ENCODE results near the gene AIM2.

The AIM2 gene

GRCh38 chr1:159025043-159025442 lies 51.5 kb downstream of the AIM2 start:
- H3K27ac ChIP-seq (ENCODE audit: low read length): no peak overlapping the region
- H4K20me1 ChIP-seq (ENCODE audit: insufficient read depth, low read length): peaks cover 6% of the 10 kb centered on the region; the same call in 1 of the 2 replicates
- TF ChIP-seq EZH2phosphoT487 (IDR thresholded peaks at IDR 0.05; ENCODE audit: low read depth): no peak
- TF ChIP-seq, protein P1, sequence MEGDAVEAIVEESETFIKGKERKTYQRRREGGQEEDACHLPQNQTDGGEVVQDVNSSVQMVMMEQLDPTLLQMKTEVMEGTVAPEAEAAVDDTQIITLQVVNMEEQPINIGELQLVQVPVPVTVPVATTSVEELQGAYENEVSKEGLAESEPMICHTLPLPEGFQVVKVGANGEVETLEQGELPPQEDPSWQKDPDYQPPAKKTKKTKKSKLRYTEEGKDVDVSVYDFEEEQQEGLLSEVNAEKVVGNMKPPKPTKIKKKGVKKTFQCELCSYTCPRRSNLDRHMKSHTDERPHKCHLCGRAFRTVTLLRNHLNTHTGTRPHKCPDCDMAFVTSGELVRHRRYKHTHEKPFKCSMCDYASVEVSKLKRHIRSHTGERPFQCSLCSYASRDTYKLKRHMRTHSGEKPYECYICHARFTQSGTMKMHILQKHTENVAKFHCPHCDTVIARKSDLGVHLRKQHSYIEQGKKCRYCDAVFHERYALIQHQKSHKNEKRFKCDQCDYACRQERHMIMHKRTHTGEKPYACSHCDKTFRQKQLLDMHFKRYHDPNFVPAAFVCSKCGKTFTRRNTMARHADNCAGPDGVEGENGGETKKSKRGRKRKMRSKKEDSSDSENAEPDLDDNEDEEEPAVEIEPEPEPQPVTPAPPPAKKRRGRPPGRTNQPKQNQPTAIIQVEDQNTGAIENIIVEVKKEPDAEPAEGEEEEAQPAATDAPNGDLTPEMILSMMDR (IDR thresholded peaks at IDR 0.05; ENCODE audit: low read depth, low read length): no peak
- H3K9me3 ChIP-seq (ENCODE audit: insufficient read depth, low read length): peaks cover 7% of the 10 kb centered on the region; the same call in 1 of the 2 replicates
- H3K4me3 ChIP-seq (ENCODE audit: low read length): no peak overlapping the region
- peaks cover 87% of the 10 kb centered on the region for H3K79me2 ChIP-seq (ENCODE audit: low read length)
- H2AFZ ChIP-seq (ENCODE audit: low read depth, low read length): no peak overlapping the region
- H3K4me1 ChIP-seq (ENCODE audit: low read length): no peaks in the 10 kb centered on the region
- H3K9ac ChIP-seq (ENCODE audit: low read length): no peak overlapping the region
- H3K4me2 ChIP-seq (ENCODE audit: low read length): no peak overlapping the region
- H3K36me3 ChIP-seq (replicated peaks; ENCODE audit: low read depth, low read length): peaks cover 66% of the 10 kb centered on the region
- no peaks in the 10 kb centered on the region for H3K27me3 ChIP-seq (ENCODE audit: low read depth, low read length)

GRCh38 chr1:159023723-159024122 lies 52.8 kb downstream of the AIM2 start:
- Histone ChIP-seq H4K20me1 (ENCODE audit: insufficient read depth, low read length) (peaks cover 6% of the 10 kb centered on the region; the same call in 1 of the 2 replicates), H3K4me2 (ENCODE audit: low read length) (no peak overlapping the region), H3K27ac (ENCODE audit: low read length) (no peak overlapping the region), H3K4me1 (ENCODE audit: low read length) (no peaks in the 10 kb centered on the region), H3K27me3 (ENCODE audit: low read depth, low read length) (no peaks in the 10 kb centered on the region), H3K79me2 (ENCODE audit: low read length) (peaks cover 82% of the 10 kb centered on the region), H2AFZ (ENCODE audit: low read depth, low read length) (no peak overlapping the region), H3K9ac (ENCODE audit: low read length) (no peak overlapping the region), H3K9me3 (ENCODE audit: insufficient read depth, low read length) (peaks cover 1% of the 10 kb centered on the region; the same call in 1 of the 2 replicates), H3K4me3 (ENCODE audit: low read length) (no peak overlapping the region), H3K36me3 (replicated peaks; ENCODE audit: low read depth, low read length) (peaks cover 61% of the 10 kb centered on the region)
- TF ChIP-seq, protein P1 (IDR thresholded peaks at IDR 0.05; ENCODE audit: low read depth, low read length): no peak
- TF ChIP-seq EZH2phosphoT487 (IDR thresholded peaks at IDR 0.05; ENCODE audit: low read depth): no peak

DNA sequence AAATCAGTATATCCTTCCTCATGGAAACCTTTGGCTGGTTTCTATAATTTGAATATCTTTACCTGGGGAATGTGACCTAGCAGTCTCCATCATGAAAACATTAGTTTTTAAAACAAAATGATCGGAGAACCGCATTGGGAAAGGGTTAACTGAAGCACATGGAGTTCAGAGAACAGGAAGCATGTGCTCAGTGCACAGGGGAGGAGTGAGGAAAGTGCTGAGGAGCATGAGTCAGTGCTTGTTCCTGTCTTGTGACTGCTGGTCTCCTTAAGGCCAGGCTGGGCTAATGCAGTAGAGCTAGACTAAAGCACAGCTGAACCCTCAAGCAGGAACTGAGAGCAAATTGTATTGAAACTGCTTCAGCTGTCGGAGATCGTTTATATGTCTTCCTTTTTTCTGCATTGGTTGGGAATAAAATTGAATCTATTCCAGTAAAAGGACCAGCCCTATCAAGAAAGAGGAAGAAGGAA lies 61.1 kb downstream of the AIM2 start:
- H3K4me2 ChIP-seq (ENCODE audit: low read length): peak overlapping the region; percentile 62
- H3K27me3 ChIP-seq (ENCODE audit: low read depth, low read length): no peaks in the 10 kb centered on the region
- peaks cover 56% of the 10 kb centered on the region for H3K4me1 ChIP-seq (ENCODE audit: low read length)
- H4K20me1 ChIP-seq (ENCODE audit: insufficient read depth, low read length): no peaks in the 10 kb centered on the region
- no peak overlapping the region for H2AFZ ChIP-seq (ENCODE audit: low read depth, low read length)
- peak overlapping the region; percentile 53 for H3K9ac ChIP-seq (ENCODE audit: low read length)
- peak overlapping the region; percentile 40 for H3K4me3 ChIP-seq (ENCODE audit: low read length)
- peak overlapping the region; percentile 93 for H3K27ac ChIP-seq (ENCODE audit: low read length)
- peaks cover 71% of the 10 kb centered on the region for H3K36me3 ChIP-seq (replicated peaks; ENCODE audit: low read depth, low read length)
- H3K9me3 ChIP-seq (ENCODE audit: insufficient read depth, low read length): peaks cover 10% of the 10 kb centered on the region; the same call in 1 of the 2 replicates
- TF ChIP-seq EZH2phosphoT487 (IDR thresholded peaks at IDR 0.05; ENCODE audit: low read depth): no peak
- TF ChIP-seq, protein P1 (IDR thresholded peaks at IDR 0.05; ENCODE audit: low read depth, low read length): no peak
- peaks cover 84% of the 10 kb centered on the region for H3K79me2 ChIP-seq (ENCODE audit: low read length)

DNA sequence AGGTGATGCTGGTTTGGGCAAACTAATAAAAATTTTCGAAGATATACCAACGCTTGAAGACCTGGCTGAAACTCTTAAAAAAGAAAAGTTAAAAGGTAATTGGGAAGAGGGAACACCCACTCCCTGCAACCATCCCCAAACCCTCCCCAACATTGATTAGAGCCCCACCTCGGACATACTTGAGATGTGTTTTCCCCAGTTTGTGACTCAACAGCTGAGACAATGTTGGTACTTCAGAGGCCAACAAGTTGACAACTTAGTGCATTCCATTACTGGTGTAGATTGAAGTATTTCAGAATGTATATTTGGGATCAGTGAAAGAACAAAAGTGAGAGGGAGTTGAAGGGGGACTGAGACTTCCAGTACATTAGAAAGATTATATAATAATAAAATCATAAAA lies 61.7 kb downstream of the AIM2 start:
- Histone ChIP-seq H3K9me3 (ENCODE audit: insufficient read depth, low read length) (peaks cover 10% of the 10 kb centered on the region; the same call in 1 of the 2 replicates), H3K27me3 (ENCODE audit: low read depth, low read length) (no peaks in the 10 kb centered on the region), H3K27ac (ENCODE audit: low read length) (peak overlapping the region; percentile 93), H3K4me3 (ENCODE audit: low read length) (peak overlapping the region; percentile 40), H3K79me2 (ENCODE audit: low read length) (peaks cover 84% of the 10 kb centered on the region), H3K9ac (ENCODE audit: low read length) (peak overlapping the region; percentile 53), H3K4me2 (ENCODE audit: low read length) (peak overlapping the region; percentile 62), H3K4me1 (ENCODE audit: low read length) (peaks cover 56% of the 10 kb centered on the region), H3K36me3 (replicated peaks; ENCODE audit: low read depth, low read length) (peaks cover 65% of the 10 kb centered on the region), H2AFZ (ENCODE audit: low read depth, low read length) (no peak overlapping the region), H4K20me1 (ENCODE audit: insufficient read depth, low read length) (no peaks in the 10 kb centered on the region)
- TF ChIP-seq EZH2phosphoT487 (IDR thresholded peaks at IDR 0.05; ENCODE audit: low read depth): no peak
- TF ChIP-seq, protein P1 (IDR thresholded peaks at IDR 0.05; ENCODE audit: low read depth, low read length): no peak

Measured in OCI-LY3 (cell line).